Activated CD4-positive, alpha-beta T cell treated with anti-CD3 and anti-CD28 coated beads for 36 hours (primary cell): ENCODE data around the gene KDM8. TPM values are rescaled to one million over a fixed set of nuclear protein-coding genes. Genes with fewer than 3 reads are reported as not detected.
"Not testable (repeated sequence)": the region's sequence is repeated elsewhere in the genome, so short reads cannot be mapped to it uniquely, and the experiment has no call there.

Experiments
- ATAC-seq: fragments of 200-7000 bp; cut with Tn5 transposase; one replicate; pipeline ENCODE4 v1.10.0; 2021; ENCODE audit warnings: mild to moderate bottlenecking, moderate library complexity
- CTCF ChIA-PET: fragments of 350-600 bp; sonication (Branson Sonifier 250); formaldehyde crosslinking; loops from one replicate; lab custom pipeline; 2021; ENCODE audit warnings: antibody characterized with exemption; lab: Charles Lee
- POLR2A ChIA-PET: fragments of 350-600 bp; sonication (Branson Sonifier 250); formaldehyde crosslinking; loops from one replicate; lab custom pipeline; 2021; ENCODE audit warnings: antibody characterized with exemption, inconsistent platforms; lab: Charles Lee
- DNase-seq: peaks from one replicate; pipeline ENCODE4 v3.0.0-alpha.2; 2020
- H3K27ac Mint-ChIP-seq: one replicate; pipeline ENCODE4 v1.8.0; 2021; ENCODE audit warnings: mixed read lengths
- H3K27me3 Mint-ChIP-seq: one replicate; pipeline ENCODE4 v1.8.0; 2021; ENCODE audit warnings: mixed read lengths
- H3K36me3 Mint-ChIP-seq: one replicate; pipeline ENCODE4 v1.8.0; 2021; ENCODE audit warnings: low read depth, mixed read lengths
- H3K4me1 Mint-ChIP-seq: one replicate; pipeline ENCODE4 v1.8.0; 2021; ENCODE audit warnings: mixed read lengths
- H3K4me3 Mint-ChIP-seq: one replicate; pipeline ENCODE4 v1.8.0; 2021; ENCODE audit warnings: mild to moderate bottlenecking, moderate library complexity, mixed read lengths
- H3K9me3 Mint-ChIP-seq: one replicate; pipeline ENCODE4 v1.8.0; 2021; ENCODE audit warnings: low read depth, mixed read lengths
- intact Hi-C, 2 experiments: fragments of 100-400 bp; cut with DNase I in 1 of 2; cut with micrococcal nuclease in 1 of 2; formaldehyde crosslinking; loops; one replicate each; pipeline versions ENCODE4 v1.14.2 to v1.15.1; 2022 to 2024; cut with DNase I, micrococcal nuclease
- total RNA-seq, 2 experiments: library from RNA; stranded (reverse); gene quantifications; one replicate each; pipeline ENCODE4 v1.2.3, GENCODE V29; 2021

KDM8 gene
- total RNA-seq, 2 experiments from 2014 or later: 9.8 to 10.4 TPM

GRCh38 chr16:27242868-27243590, 39.7 kb downstream of the KDM8 start:
- ATAC-seq: peak; percentile 17
- Mint-ChIP-seq H3K27ac (peak overlapping the region; percentile 52), H3K27me3 (no peaks in the 10 kb centered on the region), H3K4me1 (peaks cover 90% of the 10 kb centered on the region), H3K36me3 (peaks cover 56% of the 10 kb centered on the region), H3K9me3 (peaks cover 5% of the 10 kb centered on the region), H3K4me3 (peak overlapping the region; percentile 35)
- POLR2A ChIA-PET: interaction anchor here (0.7 kb wide), 1 partner anchor 124 kb away, joined by 4 read pairs; no protein-coding TSS in a partner anchor
- DNase-seq: peak; percentile 52
- intact Hi-C loops: no loop called here
- CTCF ChIA-PET: interaction anchor here (0.7 to 1.5 kb wide), 5 partner anchors 8 to 73 kb away, joined by 3 to 5 read pairs (median 4); no protein-coding TSS in a partner anchor

DNA sequence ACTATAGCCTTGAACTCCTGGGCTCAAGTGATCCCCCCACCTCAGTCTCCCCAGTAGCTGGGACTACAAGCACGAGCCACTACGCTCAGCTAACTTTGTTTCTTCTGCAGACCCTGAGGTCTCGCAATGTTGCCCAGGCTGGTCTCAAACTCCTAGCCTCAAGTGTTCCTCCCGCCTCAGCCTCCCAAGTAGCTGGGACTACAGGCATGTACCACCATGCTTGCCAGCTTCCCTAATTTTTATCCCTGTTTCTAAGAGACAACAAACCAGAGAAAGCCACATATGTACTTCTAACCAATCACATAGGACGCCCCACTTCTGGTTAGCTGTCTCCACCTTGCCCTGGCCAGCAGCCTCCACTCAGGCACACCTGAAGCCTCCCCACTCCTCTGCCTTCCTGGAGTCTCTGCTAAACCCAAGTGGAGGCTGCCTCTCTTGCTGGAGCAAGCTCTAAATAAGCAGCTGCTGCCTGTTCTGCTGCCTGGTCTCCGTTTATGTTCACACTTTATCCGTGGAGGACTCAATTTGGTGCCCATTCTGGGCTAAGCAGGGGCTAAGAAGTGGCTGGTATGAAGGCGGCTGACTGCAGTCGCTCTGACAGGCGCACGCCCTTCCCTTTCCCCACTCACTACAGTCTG, 40.5 kb downstream of the KDM8 start:
- DNase-seq (peak; percentile 3), ATAC-seq (no peak)
- H3K27ac Mint-ChIP-seq: peak overlapping the region; percentile 53
- ChIA-PET POLR2A (interaction anchor here (0.6 kb wide), 1 partner anchor 74 kb away, joined by 3 read pairs; no protein-coding TSS in a partner anchor), CTCF (interaction anchor here (0.7 to 1.5 kb wide), 2 partner anchors 9 to 75 kb away, joined by 3 to 5 read pairs; no protein-coding TSS in a partner anchor)
- H3K4me1 Mint-ChIP-seq: peaks cover 88% of the 10 kb centered on the region
- no peak overlapping the region for H3K4me3 Mint-ChIP-seq
- peaks cover 7% of the 10 kb centered on the region for H3K9me3 Mint-ChIP-seq
- intact Hi-C loops: no loop called here
- H3K36me3 Mint-ChIP-seq: peaks cover 54% of the 10 kb centered on the region
- H3K27me3 Mint-ChIP-seq: no peaks in the 10 kb centered on the region

GRCh38 chr16:27244363-27244755, 41.0 kb downstream of the KDM8 start:
- no peak for DNase-seq
- Mint-ChIP-seq H3K36me3 (peaks cover 53% of the 10 kb centered on the region), H3K4me3 (no peak overlapping the region), H3K4me1 (peaks cover 86% of the 10 kb centered on the region), H3K9me3 (peaks cover 7% of the 10 kb centered on the region), H3K27me3 (no peaks in the 10 kb centered on the region), H3K27ac (peak overlapping the region; percentile 53)
- POLR2A ChIA-PET: interaction anchor here (0.6 kb wide), 1 partner anchor 75 kb away, joined by 3 read pairs; no protein-coding TSS in a partner anchor
- no peak for ATAC-seq
- intact Hi-C loops: no loop called here
- CTCF ChIA-PET: interaction anchor here (0.7 to 1.5 kb wide), 2 partner anchors 10 to 75 kb away, joined by 3 to 5 read pairs; no protein-coding TSS in a partner anchor

DNA sequence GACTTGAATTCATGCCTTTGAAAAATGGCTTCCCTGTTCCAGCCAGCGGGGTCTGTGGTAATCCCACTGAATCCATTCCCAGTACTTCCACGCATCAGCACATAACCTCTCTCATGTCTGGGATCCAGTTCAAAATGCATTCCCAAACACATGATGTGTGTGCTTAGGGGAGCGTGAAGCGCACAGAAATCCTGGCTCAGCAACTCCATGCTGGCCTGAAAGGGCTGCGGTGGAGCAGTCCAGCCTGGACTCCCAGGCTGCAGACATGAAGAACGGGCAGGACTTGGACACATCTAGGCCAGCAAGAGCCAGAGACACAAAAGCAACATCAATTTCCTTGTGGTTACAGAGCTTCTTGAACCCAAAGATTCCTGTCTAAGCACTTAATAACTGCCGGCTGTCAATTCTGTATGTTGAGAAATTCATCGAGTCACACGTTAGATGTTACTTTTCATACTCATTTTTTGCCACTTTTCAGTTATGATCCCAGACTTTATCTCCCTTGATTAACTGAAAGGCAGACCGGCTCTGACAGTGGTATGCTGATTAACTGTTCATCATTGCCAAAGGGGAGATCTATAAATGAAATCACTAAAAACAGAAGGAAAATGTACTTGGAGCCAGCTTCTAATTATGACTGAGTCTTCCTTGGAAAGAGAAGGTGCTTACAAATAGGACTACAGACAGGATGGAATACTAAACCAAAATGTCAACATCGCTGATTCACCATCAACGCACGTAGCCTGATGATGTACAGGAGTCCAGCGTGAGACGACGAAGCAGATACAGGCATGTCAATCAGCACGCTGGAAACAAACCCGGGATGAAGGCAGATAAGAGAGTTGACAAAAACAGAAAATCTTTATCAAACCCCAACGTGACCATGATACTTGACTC, 42.2 kb downstream of the KDM8 start:
- intact Hi-C loops: loop anchor here (1.0 kb wide), 3 partner anchors 8 to 122 kb away; no protein-coding TSS in a partner anchor
- ATAC-seq (peak; percentile 89), DNase-seq (peak; percentile 78)
- POLR2A ChIA-PET: interaction anchor here (0.7 to 2.1 kb wide), 6 partner anchors 8 to 161 kb away, joined by 3 to 6 read pairs (median 6); no protein-coding TSS in a partner anchor
- Mint-ChIP-seq H3K27me3 (no peaks in the 10 kb centered on the region), H3K9me3 (peaks cover 7% of the 10 kb centered on the region), H3K4me1 (peaks cover 86% of the 10 kb centered on the region), H3K4me3 (peak overlapping the region; percentile 18), H3K36me3 (peaks cover 55% of the 10 kb centered on the region), H3K27ac (peak overlapping the region; percentile 93)
- CTCF ChIA-PET: interaction anchor here (0.6 to 1.3 kb wide), 3 partner anchors 10 to 121 kb away, joined by 3 read pairs; no protein-coding TSS in a partner anchor

- DNase-seq (no peak), ATAC-seq (no peak)
- peaks cover 90% of the 10 kb centered on the region for H3K4me1 Mint-ChIP-seq
- peaks cover 51% of the 10 kb centered on the region for H3K36me3 Mint-ChIP-seq
- ChIA-PET POLR2A (interaction anchor here (2.1 kb wide), 1 partner anchor 9 kb away, joined by 6 read pairs; no protein-coding TSS in a partner anchor), CTCF (interaction anchor here (0.6 kb wide), 1 partner anchor 56 kb away, joined by 3 read pairs; no protein-coding TSS in a partner anchor)
- intact Hi-C loops: loop anchor here (1.0 kb wide), 3 partner anchors 8 to 121 kb away; no protein-coding TSS in a partner anchor
- no peak overlapping the region for H3K4me3 Mint-ChIP-seq
- peak overlapping the region; percentile 93 for H3K27ac Mint-ChIP-seq
- peaks cover 7% of the 10 kb centered on the region for H3K9me3 Mint-ChIP-seq
- no peaks in the 10 kb centered on the region for H3K27me3 Mint-ChIP-seq
Observed at GRCh38 chr16:27246439-27246838, 43.1 kb downstream of the KDM8 start.

- H3K4me1 Mint-ChIP-seq: peaks cover 90% of the 10 kb centered on the region
- CTCF ChIA-PET: interaction anchor here (0.8 kb wide), 1 partner anchor 56 kb away, joined by 3 read pairs; no protein-coding TSS in a partner anchor
- POLR2A ChIA-PET: interaction anchor here (2.1 kb wide), 1 partner anchor 10 kb away, joined by 6 read pairs; no protein-coding TSS in a partner anchor
- ATAC-seq, H3K27ac Mint-ChIP-seq, H3K27me3 Mint-ChIP-seq, H3K9me3 Mint-ChIP-seq, intact Hi-C loops, DNase-seq, H3K4me3 Mint-ChIP-seq: not testable (repeated sequence)
- H3K36me3 Mint-ChIP-seq: peaks cover 51% of the 10 kb centered on the region
Observed at GRCh38 chr16:27247076-27247475, 43.8 kb downstream of the KDM8 start.

GRCh38 chr16:27248036-27248435, 44.7 kb downstream of the KDM8 start:
- DNase-seq (no peak), ATAC-seq (no peak)
- Mint-ChIP-seq H3K27me3 (no peaks in the 10 kb centered on the region), H3K36me3 (peaks cover 52% of the 10 kb centered on the region), H3K4me1 (peaks cover 89% of the 10 kb centered on the region), H3K27ac (peak overlapping the region; percentile 33), H3K4me3 (no peak overlapping the region), H3K9me3 (peaks cover 7% of the 10 kb centered on the region)
- ChIA-PET POLR2A (no interaction called here), CTCF (interaction anchor here (0.8 to 1.2 kb wide), 3 partner anchors 56 to 120 kb away, joined by 3 to 4 read pairs (median 4); no protein-coding TSS in a partner anchor)
- intact Hi-C loops: no loop called here

DNA sequence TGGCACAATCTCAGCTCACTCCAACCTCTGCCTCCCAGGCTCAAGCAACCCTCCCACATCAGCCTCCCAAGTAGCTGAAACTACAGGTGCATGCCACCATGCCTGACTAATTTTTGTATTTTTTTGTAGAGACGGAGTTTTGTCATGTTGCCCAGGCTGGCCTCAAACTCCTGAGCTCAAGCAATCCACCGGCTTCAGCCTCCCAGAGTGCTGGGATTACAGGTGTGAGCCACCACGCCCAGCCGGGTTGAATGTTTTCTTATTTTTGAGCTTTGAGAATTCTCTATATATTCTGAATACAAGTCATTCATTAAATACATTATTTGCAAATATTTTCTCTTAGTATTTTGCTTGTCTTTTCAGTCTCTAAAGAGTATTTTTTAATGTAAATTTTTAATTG, 45.6 kb downstream of the KDM8 start:
- H3K27me3 Mint-ChIP-seq, ATAC-seq, intact Hi-C loops, H3K27ac Mint-ChIP-seq, H3K9me3 Mint-ChIP-seq, H3K4me3 Mint-ChIP-seq, DNase-seq: not testable (repeated sequence)
- peaks cover 89% of the 10 kb centered on the region for H3K4me1 Mint-ChIP-seq
- POLR2A ChIA-PET: interaction anchor here (0.5 kb wide), 1 partner anchor 156 kb away, joined by 3 read pairs; no protein-coding TSS in a partner anchor
- CTCF ChIA-PET: interaction anchor here (0.6 to 6.6 kb wide), 4 partner anchors 13 to 603 kb away, joined by 3 to 63 read pairs (median 5); no protein-coding TSS in a partner anchor
- H3K36me3 Mint-ChIP-seq: peaks cover 53% of the 10 kb centered on the region

- peaks cover 63% of the 10 kb centered on the region for H3K36me3 Mint-ChIP-seq
- intact Hi-C loops: loop anchor here in 1 of 2 experiments (2.0 kb wide), 2 partner anchors 15 to 23 kb away; no protein-coding TSS in a partner anchor
- CTCF ChIA-PET: interaction anchor here (1.0 to 6.6 kb wide), 3 partner anchors 16 to 30 kb away, joined by 3 to 63 read pairs (median 4); no protein-coding TSS in a partner anchor
- H3K9me3 Mint-ChIP-seq: peaks cover 7% of the 10 kb centered on the region
- DNase-seq (no peak), ATAC-seq (peak; percentile 32)
- peaks cover 88% of the 10 kb centered on the region for H3K4me1 Mint-ChIP-seq
- POLR2A ChIA-PET: interaction anchor here (0.9 to 3.9 kb wide), 3 partner anchors 15 to 17 kb away, joined by 6 to 30 read pairs (median 6); partner anchors contain the start of gene NSMCE1
- peak overlapping the region; percentile 78 for H3K27ac Mint-ChIP-seq
- no peak overlapping the region for H3K4me3 Mint-ChIP-seq
- H3K27me3 Mint-ChIP-seq: no peaks in the 10 kb centered on the region
Observed at GRCh38 chr16:27251541-27252205, 48.3 kb downstream of the KDM8 start.
